Activated T-helper 2 cell treated with anti-CD3 and anti-CD28 coated beads, Interferon-gamma antibody, Interleukin-2, Interleukin-4, amounts not matched to agents 10 μg/mL and 5 μg/mL and 100 μg/mL, durations not matched to agents 14 hours and 24 hours and 36 hours (primary cell): ENCODE results near the gene EFCAB6. TPM values are rescaled to one million over a fixed set of nuclear protein-coding genes. Genes with fewer than 3 reads are reported as not detected.

ENCODE experiments used
- DNase-seq: peaks from one replicate; pipeline ENCODE4 v3.0.0; 2021; ENCODE audit warnings: low spot score
- H3K27ac Mint-ChIP-seq: one replicate; pipeline ENCODE4 v1.8.0; 2021; ENCODE audit warnings: mixed read lengths
- H3K27me3 Mint-ChIP-seq: one replicate; pipeline ENCODE4 v1.8.0; 2021; ENCODE audit warnings: low read depth, mixed read lengths
- H3K36me3 Mint-ChIP-seq: one replicate; pipeline ENCODE4 v1.8.0; 2021; ENCODE audit warnings: low read depth, mixed read lengths
- H3K4me1 Mint-ChIP-seq: one replicate; pipeline ENCODE4 v1.8.0; 2021; ENCODE audit warnings: low read depth, mixed read lengths
- H3K4me3 Mint-ChIP-seq: one replicate; pipeline ENCODE4 v1.8.0; 2021; ENCODE audit warnings: low read depth, mild to moderate bottlenecking, moderate library complexity, mixed read lengths
- H3K9me3 Mint-ChIP-seq: one replicate; pipeline ENCODE4 v1.8.0; 2021; ENCODE audit warnings: mixed read lengths
- intact Hi-C: fragments of 100-400 bp; cut with micrococcal nuclease; formaldehyde crosslinking; loops from one replicate; pipeline ENCODE4 v1.15.1; 2023
- total RNA-seq: library from RNA; stranded (reverse); gene quantifications from 2 replicates; pipeline ENCODE4 v1.2.3, GENCODE V29; 2022

EFCAB6 gene
- total RNA-seq, 1 donor from 2014 or later, result 0.11 TPM

DNA sequence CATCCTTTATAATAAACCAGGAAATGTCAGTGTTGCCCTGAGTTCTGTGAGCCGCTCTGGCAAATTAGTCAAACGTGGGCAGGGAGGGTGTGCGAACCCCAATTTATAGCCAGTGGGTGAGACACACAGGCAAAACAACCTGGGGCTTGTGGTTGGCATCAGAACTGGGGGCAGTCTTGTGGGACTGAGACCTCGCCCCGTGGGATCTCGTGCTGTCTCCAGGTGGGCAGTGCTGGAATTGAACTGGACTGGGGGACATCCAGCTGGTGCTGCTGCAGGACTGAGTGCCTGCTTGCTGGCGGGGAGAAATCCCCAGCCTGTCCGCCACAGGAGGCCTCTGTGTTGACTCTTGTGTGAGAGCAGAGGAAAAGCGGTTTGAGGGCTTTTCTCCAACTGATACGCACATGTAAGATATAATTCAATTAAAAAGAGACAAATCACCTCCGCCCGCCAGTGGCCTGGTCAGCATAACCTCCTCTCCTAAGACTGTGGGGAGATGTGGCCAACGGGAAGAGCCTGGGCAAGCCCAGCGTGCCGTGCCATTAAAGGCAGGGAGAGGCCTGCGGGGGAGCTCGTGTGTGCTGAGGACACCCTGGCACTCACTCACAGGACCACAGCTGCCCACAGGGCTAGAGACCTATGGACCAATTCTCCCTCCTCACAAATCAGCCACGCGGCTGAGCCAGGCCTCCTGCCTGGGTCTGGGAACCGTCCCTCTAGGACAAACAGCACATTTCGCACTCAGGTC lies 31.9 kb upstream of the EFCAB6 start:
- no peak for DNase-seq
- Mint-ChIP-seq H3K4me1 (no peaks in the 10 kb centered on the region), H3K27me3 (no peaks in the 10 kb centered on the region), H3K9me3 (no peaks in the 10 kb centered on the region), H3K27ac (no peak overlapping the region), H3K4me3 (no peak overlapping the region), H3K36me3 (no peaks in the 10 kb centered on the region)
- intact Hi-C loops, result no loop called here

DNA sequence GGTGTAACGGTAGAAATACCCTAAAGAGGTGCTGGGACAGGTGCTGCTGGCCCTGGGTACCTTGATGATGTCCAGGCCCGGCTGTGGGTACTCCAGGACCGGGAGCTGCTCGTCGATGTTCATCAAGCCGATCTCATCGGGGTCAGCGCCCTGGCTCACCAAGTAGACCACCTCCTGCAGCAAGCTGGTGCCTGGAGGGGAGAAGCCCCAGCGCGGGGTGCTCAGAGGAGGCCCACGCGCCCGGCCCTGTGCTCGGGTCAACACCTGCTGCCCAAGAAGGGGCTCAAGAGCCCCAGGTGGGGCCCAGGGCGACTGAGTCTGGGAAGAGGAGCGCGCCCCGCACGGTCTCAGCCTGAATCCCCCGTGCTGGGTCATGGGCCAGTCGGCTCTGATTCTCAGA lies 29.6 kb upstream of the EFCAB6 start:
- Mint-ChIP-seq H3K27me3 (no peaks in the 10 kb centered on the region), H3K9me3 (no peaks in the 10 kb centered on the region), H3K4me3 (no peak overlapping the region), H3K4me1 (no peaks in the 10 kb centered on the region), H3K27ac (no peak overlapping the region), H3K36me3 (no peaks in the 10 kb centered on the region)
- intact Hi-C loops, result no loop called here
- no peak for DNase-seq

DNA sequence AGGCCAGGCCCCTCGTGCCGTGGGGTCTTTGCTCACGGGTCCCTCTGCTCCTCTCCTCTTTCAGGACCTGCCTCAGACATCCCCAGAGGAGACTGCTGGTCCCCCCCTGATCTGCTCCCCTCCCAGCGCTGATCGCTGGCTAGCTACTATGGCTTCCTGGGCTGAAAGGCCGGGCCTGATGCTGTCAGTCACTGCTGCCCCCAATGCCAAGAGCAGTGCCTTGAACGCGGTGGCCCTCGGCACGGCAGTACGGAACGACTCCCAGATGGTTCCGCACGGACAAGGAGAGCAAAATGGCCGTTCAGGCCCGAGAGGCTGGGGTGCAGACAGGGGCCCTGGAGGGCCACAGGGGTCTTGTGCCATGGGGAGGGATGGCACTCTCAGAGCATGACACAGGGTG lies 28.7 kb upstream of the EFCAB6 start:
- H3K27ac Mint-ChIP-seq, result no peak overlapping the region
- H3K9me3 Mint-ChIP-seq, result no peaks in the 10 kb centered on the region
- H3K4me1 Mint-ChIP-seq, result no peaks in the 10 kb centered on the region
- no peaks in the 10 kb centered on the region for H3K27me3 Mint-ChIP-seq
- no peaks in the 10 kb centered on the region for H3K36me3 Mint-ChIP-seq
- intact Hi-C loops, result no loop called here
- DNase-seq, result no peak
- no peak overlapping the region for H3K4me3 Mint-ChIP-seq

DNA sequence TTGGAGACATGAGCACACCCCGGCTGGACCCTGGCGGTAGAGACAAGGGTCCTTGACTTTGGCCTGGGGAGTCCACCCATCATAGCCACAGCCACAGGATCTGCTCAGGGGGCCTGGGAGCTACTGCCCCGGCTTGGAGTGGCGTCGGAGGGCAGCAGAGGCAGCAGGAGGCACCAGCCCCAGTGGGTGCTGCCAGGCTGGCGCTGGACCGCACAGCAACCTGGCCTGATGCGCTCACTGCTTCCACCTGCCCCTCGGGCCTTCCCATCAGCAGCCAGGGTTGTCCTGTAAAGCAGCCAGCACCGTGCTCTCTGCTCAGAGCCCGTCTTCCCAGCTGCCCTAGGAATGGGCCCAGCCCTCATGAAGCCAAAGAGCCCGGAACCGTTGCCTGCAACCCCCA lies 28.3 kb upstream of the EFCAB6 start:
- H3K9me3 Mint-ChIP-seq, result no peaks in the 10 kb centered on the region
- H3K27ac Mint-ChIP-seq, result no peak overlapping the region
- H3K4me1 Mint-ChIP-seq, result no peaks in the 10 kb centered on the region
- H3K36me3 Mint-ChIP-seq, result no peaks in the 10 kb centered on the region
- no peak overlapping the region for H3K4me3 Mint-ChIP-seq
- no peaks in the 10 kb centered on the region for H3K27me3 Mint-ChIP-seq
- intact Hi-C loops, result no loop called here
- no peak for DNase-seq

DNA sequence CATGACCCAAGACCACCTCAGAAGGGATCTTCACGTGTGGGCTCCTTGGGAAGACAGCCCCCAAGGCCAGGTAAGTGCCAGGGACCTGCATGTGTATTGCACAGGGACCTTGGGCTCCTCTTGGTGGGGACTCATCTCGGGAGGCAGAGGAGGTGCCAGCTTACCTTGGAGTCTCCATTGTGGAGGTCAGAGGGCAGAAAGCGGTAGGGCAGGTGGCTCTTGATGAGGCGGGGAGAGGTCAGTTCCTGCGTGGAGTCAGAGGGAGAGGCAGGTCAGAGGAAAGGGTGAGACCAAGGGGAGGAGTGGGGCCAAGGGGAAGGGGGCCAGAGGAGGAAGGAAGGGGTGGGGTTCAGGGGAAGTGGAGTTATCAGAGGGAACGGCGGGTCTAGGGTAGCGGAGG lies 27.7 kb upstream of the EFCAB6 start:
- H3K36me3 Mint-ChIP-seq, result no peaks in the 10 kb centered on the region
- no peak overlapping the region for H3K4me3 Mint-ChIP-seq
- DNase-seq, result no peak
- intact Hi-C loops, result no loop called here
- no peaks in the 10 kb centered on the region for H3K9me3 Mint-ChIP-seq
- H3K4me1 Mint-ChIP-seq, result no peaks in the 10 kb centered on the region
- H3K27me3 Mint-ChIP-seq, result no peaks in the 10 kb centered on the region
- H3K27ac Mint-ChIP-seq, result no peak overlapping the region

DNA sequence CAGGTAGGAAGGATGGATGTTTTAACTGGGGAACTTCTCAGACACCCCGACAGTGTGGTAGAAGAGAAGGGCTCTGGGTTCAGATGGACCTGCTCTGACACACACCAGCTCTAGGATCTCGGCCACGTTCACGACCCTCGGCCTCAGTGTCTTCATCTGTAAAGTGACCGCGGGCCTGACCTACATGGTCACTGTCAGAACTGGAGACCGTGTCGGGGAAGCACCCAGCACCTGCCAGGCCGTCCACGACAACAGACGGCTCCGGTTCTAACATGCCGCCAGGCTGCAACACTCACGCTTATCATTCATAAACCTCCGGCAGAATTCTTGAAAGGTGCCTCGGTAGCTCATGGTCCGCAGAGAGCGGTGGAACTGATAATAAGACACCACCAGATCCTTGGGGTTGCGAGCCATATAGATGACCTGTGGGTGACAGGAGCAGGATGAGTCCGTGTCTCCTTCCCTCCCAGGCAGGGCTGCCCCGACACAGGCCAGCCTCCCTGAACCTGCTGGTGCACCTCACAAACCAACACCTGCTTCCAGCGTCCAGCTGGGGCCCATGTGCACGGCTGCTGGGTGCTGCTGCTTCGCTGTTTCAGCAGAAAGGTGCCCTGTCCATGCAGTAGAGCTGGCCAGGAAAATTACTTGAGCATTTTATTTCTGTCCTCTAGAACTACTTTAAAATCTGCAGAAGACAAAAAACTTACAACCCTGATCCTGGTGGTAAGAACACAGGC lies 26.6 kb upstream of the EFCAB6 start:
- Mint-ChIP-seq H3K4me1 (no peaks in the 10 kb centered on the region), H3K4me3 (no peak overlapping the region), H3K9me3 (no peaks in the 10 kb centered on the region), H3K27me3 (no peaks in the 10 kb centered on the region), H3K36me3 (no peaks in the 10 kb centered on the region), H3K27ac (no peak overlapping the region)
- intact Hi-C loops, result no loop called here
- DNase-seq, result no peak

DNA sequence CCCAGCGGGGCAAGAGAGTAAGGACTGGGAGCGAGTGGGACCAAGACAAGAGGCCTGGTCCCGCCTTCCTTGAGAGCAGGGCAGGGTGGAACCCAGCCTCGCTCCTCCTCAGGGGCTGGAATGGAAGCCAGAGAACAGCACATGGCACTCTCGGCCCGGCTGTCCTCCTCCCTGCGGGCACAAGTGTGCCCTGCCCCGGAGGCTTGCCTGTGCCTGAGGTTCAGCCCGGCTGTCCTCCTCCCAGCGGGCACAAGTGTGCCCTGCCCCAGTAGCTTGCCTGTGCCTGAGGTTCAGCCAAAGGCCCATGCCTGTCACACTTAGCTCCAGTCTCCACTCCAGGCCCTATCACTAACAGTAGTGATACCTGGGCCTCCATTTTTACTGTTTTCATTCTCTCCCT lies 26.1 kb upstream of the EFCAB6 start:
- no peaks in the 10 kb centered on the region for H3K36me3 Mint-ChIP-seq
- DNase-seq, result no peak
- H3K9me3 Mint-ChIP-seq, result no peaks in the 10 kb centered on the region
- H3K27ac Mint-ChIP-seq, result no peak overlapping the region
- H3K4me1 Mint-ChIP-seq, result no peaks in the 10 kb centered on the region
- no peak overlapping the region for H3K4me3 Mint-ChIP-seq
- intact Hi-C loops, result no loop called here
- H3K27me3 Mint-ChIP-seq, result no peaks in the 10 kb centered on the region

DNA sequence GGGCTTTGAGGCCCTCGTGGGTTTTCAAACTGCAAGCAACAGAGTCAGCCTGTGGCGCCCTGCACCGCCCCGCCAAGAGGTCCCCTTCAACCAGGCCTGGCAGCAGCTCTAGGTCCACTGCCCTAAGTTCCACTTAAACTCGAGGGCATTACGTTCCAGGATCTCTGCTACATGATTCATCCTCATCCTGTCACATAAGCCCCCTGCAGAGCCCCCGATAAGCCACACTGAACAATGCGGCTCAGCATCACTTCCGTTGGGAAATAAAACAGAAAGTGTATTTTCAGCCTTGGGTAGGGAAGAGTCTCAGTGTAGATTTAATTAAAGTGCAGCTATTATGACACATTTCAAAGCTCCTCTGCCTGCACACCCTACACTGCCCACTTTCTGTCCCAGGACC lies 25.6 kb upstream of the EFCAB6 start:
- H3K36me3 Mint-ChIP-seq, result no peaks in the 10 kb centered on the region
- no peak overlapping the region for H3K4me3 Mint-ChIP-seq
- H3K27ac Mint-ChIP-seq, result no peak overlapping the region
- no peak for DNase-seq
- no peaks in the 10 kb centered on the region for H3K4me1 Mint-ChIP-seq
- no peaks in the 10 kb centered on the region for H3K9me3 Mint-ChIP-seq
- intact Hi-C loops, result no loop called here
- no peaks in the 10 kb centered on the region for H3K27me3 Mint-ChIP-seq

DNA sequence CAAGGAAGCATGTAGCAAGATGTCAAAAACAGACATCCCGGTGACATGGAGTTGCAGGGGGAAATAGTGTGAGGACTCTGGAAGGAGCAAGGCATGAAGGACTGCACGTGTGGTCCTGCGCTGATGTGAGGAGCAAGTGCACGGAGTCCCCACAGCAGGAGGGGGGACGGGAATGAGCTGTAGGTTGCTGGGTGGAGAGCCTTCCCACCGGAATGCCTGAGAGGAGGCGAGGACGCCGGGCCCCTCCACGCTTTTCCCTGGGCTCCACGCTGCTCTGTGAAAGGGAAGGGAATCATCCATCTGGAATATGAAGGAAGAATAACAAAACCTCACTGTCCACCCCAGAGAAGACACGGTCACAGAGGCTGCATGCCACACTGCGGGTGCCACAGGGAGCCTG lies 23.6 kb upstream of the EFCAB6 start:
- Mint-ChIP-seq H3K27ac (no peak overlapping the region), H3K4me3 (no peak overlapping the region), H3K4me1 (no peaks in the 10 kb centered on the region), H3K36me3 (no peaks in the 10 kb centered on the region), H3K9me3 (no peaks in the 10 kb centered on the region), H3K27me3 (no peaks in the 10 kb centered on the region)
- intact Hi-C loops, result no loop called here
- no peak for DNase-seq

DNA sequence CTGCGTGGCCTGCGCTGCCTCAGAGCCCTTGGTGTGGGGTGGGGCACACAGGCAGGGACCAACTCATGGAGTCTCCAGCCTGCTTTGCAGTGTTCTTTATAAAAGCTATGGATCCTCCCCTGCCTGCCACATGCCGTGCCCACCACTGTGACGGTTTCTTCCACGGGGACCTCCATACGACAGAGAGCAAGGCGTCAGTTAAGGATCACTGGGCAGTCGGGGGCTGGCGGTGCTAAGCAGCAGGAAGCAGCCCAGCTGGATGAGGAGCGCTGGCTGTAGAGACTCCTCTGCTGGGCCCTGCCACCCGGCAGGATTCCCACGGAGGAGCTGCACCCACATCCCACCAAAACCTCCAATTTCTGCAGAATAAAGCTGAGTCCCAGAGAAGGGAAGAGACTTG lies 23.1 kb upstream of the EFCAB6 start:
- H3K36me3 Mint-ChIP-seq, result no peaks in the 10 kb centered on the region
- no peaks in the 10 kb centered on the region for H3K4me1 Mint-ChIP-seq
- H3K27ac Mint-ChIP-seq, result no peak overlapping the region
- no peak for DNase-seq
- intact Hi-C loops, result no loop called here
- H3K27me3 Mint-ChIP-seq, result no peaks in the 10 kb centered on the region
- no peaks in the 10 kb centered on the region for H3K9me3 Mint-ChIP-seq
- H3K4me3 Mint-ChIP-seq, result no peak overlapping the region

DNA sequence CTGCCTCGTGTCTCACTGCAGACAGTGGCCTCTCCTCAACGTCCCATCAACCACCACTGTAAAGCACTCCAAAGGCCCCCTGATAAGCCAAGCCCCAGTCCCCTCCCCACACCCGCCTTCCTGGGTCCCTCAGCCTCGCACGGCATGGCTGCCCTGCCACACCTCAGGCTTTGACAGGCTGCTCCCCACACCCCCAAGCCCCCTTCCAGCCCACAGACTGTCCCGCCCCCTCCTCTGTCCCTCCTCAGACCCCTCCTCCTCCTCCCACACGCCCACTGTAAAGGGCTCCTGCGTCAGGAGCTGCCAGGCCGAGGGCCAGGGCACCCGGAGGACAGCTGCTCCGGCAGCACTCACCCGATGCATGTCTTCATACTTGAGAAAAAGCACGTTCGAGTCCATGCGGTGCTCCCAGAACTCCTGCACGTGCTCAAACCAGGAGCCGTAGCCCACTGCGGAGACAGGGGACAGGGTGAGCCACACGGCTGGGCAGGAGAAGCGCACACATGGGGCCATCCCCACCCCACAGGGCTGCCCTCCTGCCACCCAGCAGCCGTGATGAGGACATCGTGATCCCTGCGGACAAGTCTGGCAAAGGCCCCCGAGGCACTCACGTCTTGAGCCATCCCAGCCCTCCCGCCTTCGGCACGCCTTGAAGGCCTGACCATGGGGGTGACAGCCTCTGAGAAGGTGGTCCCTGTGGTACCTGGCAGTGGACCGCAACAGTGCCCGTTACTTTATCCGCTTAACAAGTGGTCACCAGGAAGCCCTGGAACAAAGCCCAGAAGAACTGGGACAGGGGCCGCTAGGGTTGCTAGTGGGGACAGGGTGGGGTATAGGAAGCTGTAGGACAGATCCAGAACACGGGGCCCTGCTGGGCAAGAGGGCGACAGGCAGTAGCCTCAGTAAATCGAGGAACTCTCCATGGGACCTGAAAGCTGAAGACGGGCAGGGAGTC lies 21.5 kb upstream of the EFCAB6 start:
- no peaks in the 10 kb centered on the region for H3K4me1 Mint-ChIP-seq
- H3K27ac Mint-ChIP-seq, result no peak overlapping the region
- no peaks in the 10 kb centered on the region for H3K9me3 Mint-ChIP-seq
- intact Hi-C loops, result no loop called here
- H3K4me3 Mint-ChIP-seq, result no peak overlapping the region
- H3K36me3 Mint-ChIP-seq, result no peaks in the 10 kb centered on the region
- no peaks in the 10 kb centered on the region for H3K27me3 Mint-ChIP-seq
- DNase-seq, result no peak

DNA sequence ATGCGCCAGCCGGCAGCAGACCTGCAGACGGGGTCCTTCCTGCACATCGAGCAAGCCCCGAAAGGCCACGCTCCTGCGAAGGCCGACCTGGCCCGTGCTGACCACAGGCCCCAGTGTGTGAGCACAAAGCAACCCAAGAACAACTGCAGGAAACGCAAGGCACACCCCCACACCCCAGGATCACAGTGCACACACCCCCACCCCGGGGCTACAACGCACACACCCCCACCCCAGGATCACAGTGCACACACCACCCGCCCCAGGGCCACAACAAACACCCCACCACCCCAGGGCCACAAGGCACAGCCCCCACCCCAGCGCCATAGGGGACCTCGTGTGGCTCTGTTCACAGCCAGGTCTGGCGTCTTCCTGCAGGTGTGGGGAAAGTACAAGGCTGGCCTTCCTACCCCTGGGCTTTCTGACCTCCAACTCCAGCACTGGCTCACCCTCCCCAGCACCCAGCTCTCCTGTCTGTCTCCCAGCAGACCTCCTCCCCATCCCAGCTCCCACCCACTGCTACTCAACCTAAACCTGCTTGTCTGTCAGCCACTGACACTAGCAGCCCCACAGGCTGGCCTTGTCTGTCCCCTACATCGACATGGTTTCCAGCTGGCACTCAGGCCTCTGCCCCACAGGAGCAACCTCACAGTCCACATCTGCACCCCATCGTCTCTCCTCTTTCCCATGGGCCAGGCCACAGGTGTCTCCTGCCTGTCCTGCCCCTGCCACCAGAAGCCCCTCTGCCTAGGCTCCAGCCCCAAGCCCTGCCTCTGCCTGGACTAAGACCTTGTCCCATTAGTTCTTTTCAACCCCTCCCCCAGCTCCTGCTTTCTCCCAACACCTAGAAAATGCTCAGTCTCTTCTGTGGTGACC lies 20.5 kb upstream of the EFCAB6 start:
- Mint-ChIP-seq H3K27me3 (no peaks in the 10 kb centered on the region), H3K9me3 (no peaks in the 10 kb centered on the region), H3K4me1 (no peaks in the 10 kb centered on the region)

More for the DNA sequence above, 20.5 kb upstream of the EFCAB6 start:
- no peaks in the 10 kb centered on the region for H3K36me3 Mint-ChIP-seq
- no peak for DNase-seq
- H3K27ac Mint-ChIP-seq, result no peak overlapping the region
- H3K4me3 Mint-ChIP-seq, result no peak overlapping the region
- intact Hi-C loops, result no loop called here
